GM19025 (cell line): Measurements from ENCODE around the gene EBP.

ENCODE experiments used
- ATAC-seq: cut with Tn5 transposase; IDR thresholded peaks from one replicate; pipeline ENCODE4 v1.9.1; 2021; ENCODE audit warnings: mild to moderate bottlenecking, low read depth, moderate library complexity; ENCODE audit not compliant: unreplicated experiment

EBP gene

GRCh38 chrX:48574270-48575266, 53.0 kb downstream of the EBP start, which contains the start of gene RBM3:
TSS of gene RBM3 (plus strand) at chrX:48574484. CDS start at chrX:48575181, 697 bp downstream.
- peak; percentile 82 for ATAC-seq

DNA sequence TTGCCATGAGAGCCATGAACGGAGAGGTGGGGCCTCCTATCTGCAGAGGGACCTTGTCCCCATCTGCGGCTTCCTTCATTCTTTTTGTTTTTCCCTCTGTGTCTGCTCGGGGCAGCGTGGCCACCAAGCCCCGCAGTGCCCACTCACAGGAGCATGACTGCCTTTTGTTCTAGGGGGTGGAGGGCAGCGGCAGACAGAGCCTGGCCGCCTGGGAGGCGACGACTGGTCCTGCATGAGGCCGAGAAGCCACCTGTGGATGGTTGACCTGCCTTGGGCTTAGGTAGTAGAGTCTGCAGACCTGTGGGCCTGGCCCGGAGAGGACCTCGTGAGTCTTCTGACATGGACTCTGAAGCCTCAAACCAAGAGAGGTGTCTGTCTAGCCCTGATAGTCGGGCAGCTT, 54.0 kb downstream of the EBP start:
- ATAC-seq: no peak

DNA sequence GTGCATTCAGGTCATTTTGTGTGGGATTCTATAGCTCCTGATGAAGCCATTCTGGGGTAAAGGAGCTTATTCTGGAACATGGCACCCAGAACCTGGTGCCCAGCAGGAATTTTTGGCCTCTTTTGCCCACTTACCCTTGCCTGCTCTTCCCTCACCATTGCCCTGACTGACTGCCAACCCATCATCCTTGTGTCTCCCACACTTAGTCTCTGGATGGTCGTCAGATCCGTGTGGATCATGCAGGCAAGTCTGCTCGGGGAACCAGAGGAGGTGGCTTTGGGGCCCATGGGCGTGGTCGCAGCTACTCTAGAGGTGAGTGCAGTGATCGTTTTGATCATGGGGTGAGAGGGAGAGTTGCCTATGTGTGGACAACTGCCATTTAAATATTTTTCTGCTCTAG, 54.5 kb downstream of the EBP start:
- ATAC-seq: no peak
